H1 (cell line): ENCODE data around the gene TNFRSF14. TPM values are rescaled to one million over a fixed set of nuclear protein-coding genes. Genes with fewer than 3 reads are reported as not detected.
A peak's percentile ranks its signal among the peaks of the same experiment; 100 is the strongest.

Source experiments
- CTCF ChIA-PET: fragments of 300-600 bp; sonication (Branson Sonifier 250); formaldehyde crosslinking; loops from one replicate; lab custom pipeline; 2021; ENCODE audit not compliant: partially characterized antibody; lab: Charles Lee
- POLR2A ChIA-PET: fragments of 300-600 bp; sonication (Branson Sonifier 250); formaldehyde crosslinking; loops from one replicate; lab custom pipeline; 2021; ENCODE audit warnings: inconsistent platforms; ENCODE audit not compliant: partially characterized antibody; lab: Charles Lee
- DNase-seq, 2 experiments: peaks; one replicate each; pipeline versions ENCODE4 v3.0.0 to v3.0.0-alpha.2; 2010 to 2022; ENCODE audit warnings: low spot score in 2 of 2, low read depth in 1 of 2, mixed read lengths in 1 of 2
- FAIRE-seq: peaks from 2 replicates; lab custom pipeline; 2011; peaks lifted over from hg19 to GRCh38; lab: Jason Lieb, UNC
- H2AFZ ChIP-seq: 2 replicates; pipeline ENCODE4 v1.8.1; 2012; ENCODE audit warnings: low read length, inconsistent platforms
- H2AK5ac ChIP-seq: 2 replicates; pipeline ENCODE4 v1.6.1; 2013; ENCODE audit warnings: low read depth, low read length
- H2BK120ac ChIP-seq: replicated peaks from 2 replicates; pipeline ENCODE3; 2013; ENCODE audit warnings: low read depth, low read length, inconsistent platforms
- H2BK12ac ChIP-seq: 2 replicates; pipeline ENCODE4 v1.6.1; 2013; ENCODE audit warnings: low read depth, low read length
- H2BK15ac ChIP-seq: 2 replicates; pipeline ENCODE4 v1.6.1; 2013; ENCODE audit warnings: low read length
- H2BK20ac ChIP-seq: 2 replicates; pipeline ENCODE4 v1.6.1; 2013; ENCODE audit warnings: low read length
- H2BK5ac ChIP-seq: 2 replicates; pipeline ENCODE4 v1.6.1; 2013; ENCODE audit warnings: low read depth, low read length
- H3K14ac ChIP-seq: 2 replicates; pipeline ENCODE4 v1.6.1; 2013; ENCODE audit warnings: inconsistent platforms; ENCODE audit not compliant: insufficient read length
- H3K18ac ChIP-seq: 2 replicates; pipeline ENCODE4 v1.6.1; 2013; ENCODE audit warnings: low read length; ENCODE audit errors: extremely low read depth
- H3K23ac ChIP-seq: 2 replicates; pipeline ENCODE4 v1.6.1; 2013; ENCODE audit warnings: inconsistent platforms; ENCODE audit not compliant: insufficient read length
- H3K23me2 ChIP-seq: 2 replicates; pipeline ENCODE4 v1.6.1; 2013; ENCODE audit warnings: low read depth, low read length
- H3K27ac ChIP-seq: 2 replicates; pipeline ENCODE4 v1.6.1; 2011; ENCODE audit warnings: low read depth, low read length, inconsistent platforms
- H3K27me3 ChIP-seq, 4 experiments: replicated peaks in 1 of 4; 1 replicate in 1 of 4; 2 replicates in 3 of 4; pipeline versions ENCODE4 v1.6.1 to v1.8.1; 2011 to 2013; ENCODE audit warnings: low read length in 3 of 4, mild to moderate bottlenecking in 3 of 4, inconsistent platforms in 2 of 4, mixed read lengths in 2 of 4, moderate library complexity in 1 of 4; ENCODE audit not compliant: control insufficient read depth in 3 of 4, insufficient read depth in 3 of 4; ENCODE audit errors: extremely low read depth in 1 of 4
- H3K36me3 ChIP-seq, 4 experiments: 2 replicates each; pipeline versions ENCODE4 v1.6.1 to v1.8.1; 2011 to 2013; ENCODE audit warnings: mild to moderate bottlenecking in 4 of 4, low read length in 3 of 4, moderate library complexity in 2 of 4, control low read depth in 1 of 4, inconsistent platforms in 1 of 4; ENCODE audit not compliant: insufficient read depth in 4 of 4, control insufficient read depth in 2 of 4
- H3K4ac ChIP-seq: replicated peaks from 2 replicates; pipeline ENCODE3; 2013; ENCODE audit warnings: low read length, low read depth, mixed read lengths, inconsistent platforms; ENCODE audit not compliant: insufficient read length
- H3K4me1 ChIP-seq, 4 experiments: replicated peaks in 1 of 4; 1 replicate in 1 of 4; 2 replicates in 3 of 4; pipeline versions ENCODE4 v1.6.1 to v1.8.1; 2011 to 2013; ENCODE audit warnings: low read length in 3 of 4, inconsistent platforms in 2 of 4, mixed read lengths in 1 of 4; ENCODE audit not compliant: insufficient read depth in 4 of 4, control insufficient read depth in 3 of 4
- H3K4me2 ChIP-seq, 2 experiments: 2 replicates each; pipeline versions ENCODE4 v1.6.1 to v1.8.1; 2011 to 2013; ENCODE audit warnings: low read depth in 2 of 2, low read length in 2 of 2, control low read depth in 1 of 2, inconsistent platforms in 1 of 2, mild to moderate bottlenecking in 1 of 2; ENCODE audit not compliant: insufficient read depth in 1 of 2
- H3K4me3 ChIP-seq, 4 experiments: fragments of 200-600, 300-600 bp in 1 of 4; sonication (generic), shearing (Covaris generic), sonication (Bioruptor Twin) in 1 of 4; 2 replicates each; pipeline versions ENCODE4 v1.5.1 to v1.8.1; 2011 to 2016; ENCODE audit warnings: low read length in 4 of 4, low read depth in 3 of 4, control low read depth in 2 of 4, inconsistent platforms in 2 of 4, mild to moderate bottlenecking in 2 of 4, mixed read lengths in 1 of 4, moderate library complexity in 1 of 4; ENCODE audit not compliant: insufficient read depth in 2 of 4; ENCODE audit errors: extremely low read depth in 1 of 4
- H3K56ac ChIP-seq: replicated peaks from 2 replicates; pipeline ENCODE3; 2013; ENCODE audit warnings: low read depth, mild to moderate bottlenecking, mixed read lengths, low read length, inconsistent platforms; ENCODE audit not compliant: insufficient read length
- H3K79me1 ChIP-seq: 2 replicates; pipeline ENCODE4 v1.6.1; 2013; ENCODE audit warnings: low read depth, low read length, control low read depth
- H3K79me2 ChIP-seq, 2 experiments: 2 replicates each; pipeline versions ENCODE4 v1.6.1 to v1.8.1; 2012 to 2013; ENCODE audit warnings: low read length in 2 of 2, mild to moderate bottlenecking in 2 of 2, inconsistent platforms in 1 of 2; ENCODE audit not compliant: insufficient read depth in 2 of 2, control insufficient read depth in 1 of 2
- H3K9ac ChIP-seq, 4 experiments: replicated peaks in 1 of 4; 1 replicate in 1 of 4; 2 replicates in 3 of 4; pipeline versions ENCODE4 v1.6.1 to v1.8.1; 2011 to 2013; ENCODE audit warnings: low read depth in 3 of 4, low read length in 3 of 4, control low read depth in 2 of 4, mild to moderate bottlenecking in 2 of 4, moderate library complexity in 2 of 4, inconsistent platforms in 1 of 4; ENCODE audit errors: extremely low read depth in 1 of 4
- H3K9me3 ChIP-seq, 2 experiments: 2 replicates each; pipeline versions ENCODE4 v1.6.1 to v1.8.1; 2012 to 2013; ENCODE audit warnings: mild to moderate bottlenecking in 2 of 2, moderate library complexity in 2 of 2, control low read depth in 1 of 2, inconsistent platforms in 1 of 2, low read depth in 1 of 2, low read length in 1 of 2, mixed read lengths in 1 of 2; ENCODE audit not compliant: insufficient read depth in 2 of 2
- H4K20me1 ChIP-seq, 2 experiments: replicated peaks in 1 of 2; 2 replicates each; pipeline versions ENCODE3 to v1.8.1; 2011 to 2013; ENCODE audit warnings: inconsistent platforms in 2 of 2, low read length in 2 of 2, mild to moderate bottlenecking in 1 of 2; ENCODE audit not compliant: insufficient read depth in 2 of 2, control insufficient read depth in 1 of 2
- H4K5ac ChIP-seq: 2 replicates; pipeline ENCODE4 v1.6.1; 2013; ENCODE audit warnings: low read length, low read depth, mixed read lengths, inconsistent platforms; ENCODE audit not compliant: insufficient read length
- H4K8ac ChIP-seq: 2 replicates; pipeline ENCODE4 v1.8.0; 2013; ENCODE audit warnings: mild to moderate bottlenecking, moderate library complexity, low read length, inconsistent platforms; ENCODE audit not compliant: insufficient read depth; ENCODE audit errors: extremely low read depth
- H4K91ac ChIP-seq: replicated peaks from 2 replicates; pipeline ENCODE3; 2013; ENCODE audit warnings: low read length, mixed read lengths, inconsistent platforms; ENCODE audit not compliant: insufficient read length
- BCL11A ChIP-seq, 2 experiments: IDR thresholded peaks; one replicate each; pipeline ENCODE4 v1.6.1; 2011; ENCODE audit warnings: low read depth in 2 of 2, low read length in 2 of 2, mild to moderate bottlenecking in 2 of 2
- CBX5 ChIP-seq: fragments of 300-800, 300-1000 bp; sonication (generic); IDR thresholded peaks from 2 replicates; pipeline ENCODE4 v1.7.1; 2016; ENCODE audit warnings: antibody characterized with exemption, low read length, low read depth
- CEBPB ChIP-seq: IDR thresholded peaks from 2 replicates; pipeline ENCODE4 v1.6.1; 2012; ENCODE audit warnings: low read depth, low read length
- FOSL1 ChIP-seq: IDR thresholded peaks from 2 replicates; pipeline ENCODE4 v1.6.1; 2011; ENCODE audit warnings: mild to moderate bottlenecking, low read depth, low read length, moderate library complexity; ENCODE audit not compliant: insufficient read depth
- RNF2 ChIP-seq: fragments of 200-900, 300-1000 bp; sonication (generic); IDR thresholded peaks from 2 replicates; pipeline ENCODE4 v1.7.1; 2016; ENCODE audit warnings: borderline replicate concordance, low read depth, mild to moderate bottlenecking, antibody characterized with exemption, low read length; ENCODE audit not compliant: poor library complexity, severe bottlenecking; ENCODE audit errors: missing control alignments
- RXRA ChIP-seq: IDR thresholded peaks from 2 replicates; pipeline ENCODE4 v1.6.1; 2011; ENCODE audit warnings: low read depth, mild to moderate bottlenecking, low read length, moderate library complexity; ENCODE audit not compliant: insufficient read depth
- SP4 ChIP-seq: IDR thresholded peaks from 2 replicates; pipeline ENCODE4 v1.6.1; 2012; ENCODE audit warnings: low read length, inconsistent platforms
- TAF7 ChIP-seq: optimal IDR thresholded peaks from 2 replicates; pipeline ENCODE3; 2011; ENCODE audit warnings: low read depth, mild to moderate bottlenecking, inconsistent platforms, low read length, moderate library complexity, borderline replicate concordance
- TBP ChIP-seq: IDR thresholded peaks from 2 replicates; pipeline ENCODE4 v1.6.1; 2011; ENCODE audit warnings: low read depth, low read length, improper control_type of control experiment
- WGBS, 2 experiments: shearing (Covaris generic) in 1 of 2; methylation state at CpG; one replicate each; pipeline versions ENCODE4 v1.1.6 to v1.1.7; 2013 to 2015; ENCODE audit warnings: low lambda C conversion rate in 2 of 2, mixed read lengths in 2 of 2, inconsistent platforms in 1 of 2, low coverage in 1 of 2, missing lambda C conversion rate in 1 of 2; ENCODE audit not compliant: insufficient replicate concordance in 2 of 2, insufficient coverage in 1 of 2, insufficient read length in 1 of 2; ENCODE audit errors: extremely low coverage in 1 of 2, missing lambda C conversion rate in 1 of 2; 5-methylcytosine and 5-hydroxymethylcytosine counted together
- polyA plus RNA-seq, 7 experiments: library from polyadenylated mRNA; depleted of rRNA in 3 of 7; stranded (reverse) in 5 of 7; unstranded in 2 of 7; fragments of >200 nt in 5 of 7; fragments of 200-250 nt in 2 of 7; gene quantifications; 1 replicate in 5 of 7; 2 replicates in 1 of 7; 4 replicates in 1 of 7; pipeline versions ENCODE4 v1.2.1 to v1.2.3, GENCODE V29; 2011 to 2013; ENCODE audit warnings: missing spikeins in 2 of 7, mixed read lengths in 2 of 7
- total RNA-seq: library from RNA; stranded (reverse); fragmentation: NEBNext Ultra II Directional; extraction: Animal tissue kit (Norgen Biotek cat#: 25700); gene quantifications from 2 replicates; pipeline ENCODE4 v1.2.1, GENCODE V29; 2021

TNFRSF14 gene
- total and polyA plus RNA-seq, 2 of the 8 experiments (the other 6 are each of a cell fraction or from before 2014, with no cell fraction given) = 0.36 to 0.50 TPM

- ChIA-PET CTCF (interaction anchor here (1.2 to 3.3 kb wide), 5 partner anchors 12 to 181 kb away, joined by 3 to 24 read pairs (median 4); no protein-coding TSS in a partner anchor), POLR2A (interaction anchor here (1.2 kb wide), 1 partner anchor 31 kb away, joined by 4 read pairs; no protein-coding TSS in a partner anchor)
- H3K4me3 ChIP-seq = no peak overlapping the region
- no peaks in the 10 kb centered on the region for H4K20me1 ChIP-seq
- no peak overlapping the region for H2BK20ac ChIP-seq
- H3K18ac ChIP-seq = no peak overlapping the region
- DNase-seq (no peak), FAIRE-seq (no peak)
- H4K5ac ChIP-seq = no peak overlapping the region
- H3K9me3 ChIP-seq = no peaks in the 10 kb centered on the region; a peak in 1 of 4 replicates
- no peak overlapping the region for H2BK120ac ChIP-seq
- H3K4ac ChIP-seq = no peak overlapping the region
- peak overlapping the region; percentile 12; the same call in 1 of the 2 replicates for H4K8ac ChIP-seq
- H3K9ac ChIP-seq = no peak overlapping the region
- no peak overlapping the region for H3K23ac ChIP-seq
- H3K79me2 ChIP-seq = no peaks in the 10 kb centered on the region
- H2BK5ac ChIP-seq = no peak overlapping the region
- H3K79me1 ChIP-seq = no peaks in the 10 kb centered on the region
- no peak overlapping the region for H2BK15ac ChIP-seq
- no peaks in the 10 kb centered on the region for H3K23me2 ChIP-seq
- H3K4me2 ChIP-seq = no peak overlapping the region
- no peak overlapping the region for H2AFZ ChIP-seq
- H3K4me1 ChIP-seq = peaks cover 0 to 6% (median 1%) of the 10 kb centered on the region in 4 experiments; a peak in 3 of 7 replicates
- H2BK12ac ChIP-seq = no peak overlapping the region
- H3K14ac ChIP-seq = no peak overlapping the region
- H3K56ac ChIP-seq = no peak overlapping the region
- TF ChIP-seq TBP (no peak), CEBPB (no peak), CBX5 (no peak), SP4 (no peak), RXRA (no peak), TAF7 (no peak), RNF2 (no peak), FOSL1 (no peak), BCL11A (IDR thresholded peaks at IDR 0.05; ENCODE audit: low read depth in 2 of 2, low read length in 2 of 2) (no peak)
- H2AK5ac ChIP-seq = no peak overlapping the region
- no peaks in the 10 kb centered on the region for H3K27me3 ChIP-seq
- WGBS, 2 experiments = 92% methylated on average over 32 of the region's 35 CpGs; no CpG with 5 or more reads in 1 of the 2 experiments
- H4K91ac ChIP-seq = no peak overlapping the region
- H3K36me3 ChIP-seq = no peaks in the 10 kb centered on the region
- no peak overlapping the region for H3K27ac ChIP-seq
These were observed 3.5 kb downstream of the TNFRSF14 start for GRCh38 chr1:2559509-2560298.
